AG08395 (cell line): ENCODE measurements around the gene LGALS9.
"Not testable (repeated sequence)": the region's sequence is repeated elsewhere in the genome, so short reads cannot be mapped to it uniquely, and the experiment has no call there.

Source experiments
- DNase-seq: peaks from one replicate; pipeline ENCODE4 v3.0.0; 2012; ENCODE audit warnings: mixed read lengths, low spot score

LGALS9 gene

DNA sequence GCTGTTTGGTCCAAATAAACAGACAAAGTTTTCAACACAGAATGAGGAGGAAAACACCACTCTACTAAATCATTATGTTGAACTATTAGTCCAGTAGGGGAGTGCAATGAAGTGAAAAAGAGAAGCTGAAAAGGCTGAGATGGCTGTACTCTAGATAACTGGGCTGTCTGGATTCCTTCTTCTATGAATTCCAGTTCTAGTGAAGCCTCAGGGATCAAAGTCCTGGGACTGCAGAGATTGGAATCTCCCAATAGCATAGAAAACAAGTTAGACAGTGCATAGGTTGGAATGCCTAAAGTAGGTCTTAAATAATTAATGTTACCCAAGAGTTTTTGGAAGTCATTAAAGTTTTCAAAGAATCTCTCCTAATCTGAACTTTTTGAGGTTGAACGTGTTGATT, 59.9 kb downstream of the LGALS9 start:
- no peak for DNase-seq

GRCh38 chr17:27695254-27695814, 64.3 kb downstream of the LGALS9 start:
- not testable (repeated sequence) for DNase-seq
